C4-2B (cell line): ENCODE measurements around the gene RAB11A.

Experiments used
- H3K27ac ChIP-seq: fragments of 450-650 bp; 2 replicates; pipeline ENCODE4 v1.5.1; 2017
- ZFX ChIP-seq: fragments of 450-650 bp; IDR thresholded peaks from 2 replicates; pipeline ENCODE4 v1.6.1; 2017
- TF ChIP-seq, protein P1 (sequence below): fragments of 450-650 bp; conservative IDR thresholded peaks from 2 replicates; pipeline ENCODE4 v1.5.1; 2017; ENCODE audit warnings: mild to moderate bottlenecking

The RAB11A gene

DNA sequence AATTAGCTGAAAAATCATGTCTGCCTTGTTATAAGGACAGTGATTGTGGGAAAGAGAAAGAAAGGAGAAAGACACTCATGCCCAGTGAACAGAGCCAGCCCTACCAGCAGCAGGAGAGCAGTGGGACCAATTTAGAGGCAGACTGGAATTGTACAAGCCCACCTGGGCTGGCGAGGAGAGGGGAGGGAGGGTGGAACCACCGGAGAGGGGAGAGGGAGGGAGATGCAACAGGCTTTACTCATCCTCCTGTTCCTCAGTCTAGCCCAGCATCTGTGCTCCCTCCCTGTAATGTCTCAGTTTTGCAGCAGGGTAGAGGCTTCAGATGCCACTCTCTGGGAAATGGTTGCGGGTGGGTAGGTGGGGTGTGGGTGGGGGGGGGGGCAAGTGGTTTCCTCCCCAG, 54.7 kb downstream of the RAB11A start:
- TF ChIP-seq ZFX: no peak
- TF ChIP-seq, protein P1, sequence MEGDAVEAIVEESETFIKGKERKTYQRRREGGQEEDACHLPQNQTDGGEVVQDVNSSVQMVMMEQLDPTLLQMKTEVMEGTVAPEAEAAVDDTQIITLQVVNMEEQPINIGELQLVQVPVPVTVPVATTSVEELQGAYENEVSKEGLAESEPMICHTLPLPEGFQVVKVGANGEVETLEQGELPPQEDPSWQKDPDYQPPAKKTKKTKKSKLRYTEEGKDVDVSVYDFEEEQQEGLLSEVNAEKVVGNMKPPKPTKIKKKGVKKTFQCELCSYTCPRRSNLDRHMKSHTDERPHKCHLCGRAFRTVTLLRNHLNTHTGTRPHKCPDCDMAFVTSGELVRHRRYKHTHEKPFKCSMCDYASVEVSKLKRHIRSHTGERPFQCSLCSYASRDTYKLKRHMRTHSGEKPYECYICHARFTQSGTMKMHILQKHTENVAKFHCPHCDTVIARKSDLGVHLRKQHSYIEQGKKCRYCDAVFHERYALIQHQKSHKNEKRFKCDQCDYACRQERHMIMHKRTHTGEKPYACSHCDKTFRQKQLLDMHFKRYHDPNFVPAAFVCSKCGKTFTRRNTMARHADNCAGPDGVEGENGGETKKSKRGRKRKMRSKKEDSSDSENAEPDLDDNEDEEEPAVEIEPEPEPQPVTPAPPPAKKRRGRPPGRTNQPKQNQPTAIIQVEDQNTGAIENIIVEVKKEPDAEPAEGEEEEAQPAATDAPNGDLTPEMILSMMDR: no peak
- H3K27ac ChIP-seq: no peak overlapping the region

DNA sequence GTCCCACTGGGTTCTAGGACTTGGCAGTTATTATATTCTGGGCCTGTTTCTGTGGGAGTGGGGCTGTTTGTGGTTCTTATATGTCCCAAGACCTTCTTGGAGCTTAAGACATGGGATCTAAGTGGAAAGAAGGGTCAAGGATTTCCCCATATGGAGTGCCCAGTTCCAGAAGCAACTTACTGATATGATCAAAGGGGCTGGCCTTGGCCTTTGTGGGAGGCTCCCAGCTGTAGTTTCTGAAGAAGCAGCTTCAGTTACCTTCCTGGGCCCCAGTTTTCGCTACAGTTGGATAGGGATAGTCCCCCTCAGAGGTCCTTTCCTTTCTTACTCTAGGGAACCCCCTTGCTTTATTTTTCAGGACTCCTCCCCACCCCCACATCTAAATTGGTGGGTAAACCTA, 56.0 kb downstream of the RAB11A start:
- TF ChIP-seq ZFX: no peak
- TF ChIP-seq, protein P1: no peak

DNA sequence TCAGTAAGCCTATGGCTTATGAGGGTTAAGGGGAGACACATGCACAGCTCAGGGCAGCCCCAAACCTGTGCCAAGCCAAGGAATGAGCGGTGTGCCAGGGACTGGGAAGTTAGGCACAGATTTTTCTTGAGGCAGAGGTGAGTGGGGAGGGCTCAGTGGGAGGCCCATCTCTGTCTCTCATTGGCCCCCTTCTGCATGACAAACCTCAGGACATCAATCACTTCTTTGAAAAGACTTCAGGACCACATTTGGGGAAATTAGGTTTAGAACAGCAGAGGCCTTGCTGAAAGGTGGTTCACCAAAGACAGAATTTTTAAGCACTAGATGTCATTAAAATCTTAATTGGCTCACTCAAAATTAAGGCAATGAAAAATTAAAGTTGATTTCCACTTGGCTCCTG, 57.2 kb downstream of the RAB11A start:
- TF ChIP-seq ZFX: no peak
- TF ChIP-seq, protein P1: no peak
- H3K27ac ChIP-seq: no peak overlapping the region

More for the DNA sequence above, 56.0 kb downstream of the RAB11A start:
- no peak overlapping the region for H3K27ac ChIP-seq

DNA sequence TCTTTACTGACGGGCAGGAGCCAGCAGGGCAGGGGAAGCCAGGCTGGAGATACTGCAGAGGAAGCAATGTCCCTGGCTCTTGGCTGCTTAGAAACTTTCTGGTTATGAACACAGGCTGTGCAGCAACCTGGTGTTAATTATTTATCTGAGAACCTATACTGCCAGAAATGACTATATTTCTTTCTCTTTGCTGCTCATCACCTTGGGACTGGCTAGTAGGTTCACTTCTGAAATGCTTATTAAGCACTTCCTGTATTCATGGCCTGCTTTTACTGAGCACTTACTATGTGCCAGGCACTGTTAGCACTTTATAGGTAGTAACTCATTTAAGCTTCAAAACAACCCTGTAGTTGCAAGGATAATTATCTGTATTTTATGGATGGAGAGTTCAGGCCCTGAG, 57.6 kb downstream of the RAB11A start:
- no peak for TF ChIP-seq ZFX
- TF ChIP-seq, protein P1: no peak
- H3K27ac ChIP-seq: no peak overlapping the region

DNA sequence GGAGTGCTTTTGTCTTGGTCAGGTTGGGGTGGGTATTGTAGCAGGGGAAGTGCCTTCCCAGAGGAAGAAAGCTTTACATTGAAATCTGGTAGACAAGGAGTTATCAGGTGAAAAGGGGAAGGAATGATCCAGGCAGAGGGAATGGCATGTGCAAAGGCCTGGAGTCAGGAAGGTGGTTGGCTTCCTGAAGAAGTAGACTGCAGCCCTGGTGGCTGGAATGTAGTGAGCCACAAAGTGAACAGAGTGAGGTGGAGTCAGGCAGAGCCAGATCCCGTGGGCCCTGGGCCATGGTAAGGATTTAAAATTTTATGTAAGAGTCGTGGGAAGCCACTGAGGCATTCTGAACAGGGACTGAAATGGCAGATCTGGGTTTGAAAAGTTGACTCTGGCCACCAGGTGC, 58.3 kb downstream of the RAB11A start:
- no peak overlapping the region for H3K27ac ChIP-seq
- TF ChIP-seq ZFX: no peak
- TF ChIP-seq, protein P1: no peak

DNA sequence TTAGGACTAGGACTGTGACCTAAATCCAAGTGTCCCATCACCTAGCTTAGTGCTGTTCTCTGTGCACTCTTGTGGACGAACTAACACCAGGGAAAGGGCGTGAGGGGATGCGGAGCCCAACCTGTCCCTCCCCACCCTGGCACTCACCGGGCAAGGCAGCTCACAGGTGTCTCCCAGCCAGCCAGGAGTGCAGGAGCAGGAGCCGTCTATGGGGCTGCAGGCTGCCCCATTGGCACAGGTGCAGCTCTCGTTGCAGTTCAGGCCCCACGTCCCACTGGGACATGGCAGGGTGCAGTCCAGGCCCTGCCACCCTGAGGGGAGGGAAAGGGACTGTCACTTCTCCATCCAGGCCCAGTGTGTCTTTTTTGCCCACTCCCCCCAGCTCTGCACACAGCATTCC, 60.3 kb downstream of the RAB11A start:
- H3K27ac ChIP-seq: no peak overlapping the region
- TF ChIP-seq ZFX: no peak
- TF ChIP-seq, protein P1: no peak

DNA sequence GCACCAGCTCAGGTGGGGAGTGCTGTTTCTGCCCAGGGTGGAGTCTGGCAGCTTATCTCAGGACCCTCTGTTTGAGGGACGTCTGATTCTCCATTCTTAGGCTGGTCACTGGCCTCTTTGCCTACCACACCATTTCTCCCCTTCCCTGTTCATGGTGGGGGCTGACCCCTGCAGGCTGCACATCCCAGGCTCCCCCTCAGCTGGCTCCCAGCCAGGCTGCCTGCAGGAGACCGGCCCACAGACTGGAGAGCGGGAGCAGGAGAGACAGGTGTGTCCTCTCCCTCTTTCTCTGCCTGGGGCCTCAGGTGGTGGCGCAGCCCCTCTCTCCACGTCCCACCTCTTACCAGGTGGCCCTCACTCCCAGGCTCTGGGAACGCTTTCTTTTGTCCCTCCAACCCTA, 60.8 kb downstream of the RAB11A start:
- TF ChIP-seq, protein P1: no peak
- no peak for TF ChIP-seq ZFX
- no peak overlapping the region for H3K27ac ChIP-seq
